HCT116 (cell line): Measurements from ENCODE around the gene SH3BP4. TPM values are rescaled to one million over a fixed set of nuclear protein-coding genes. Genes with fewer than 3 reads are reported as not detected.

Experiments used
- ATAC-seq: fragments of 200-7000 bp; cut with Tn5 transposase; 2 replicates; pipeline ENCODE4 v1.9.1; 2020; ENCODE audit warnings: mild to moderate bottlenecking, moderate library complexity
- BruUV-seq: library from RNA; stranded (reverse); fragments of 400-500 nt; replicated peaks from 2 replicates; lab custom pipeline; 2021; lab: Mats Ljungman, UMichigan
- CTCF ChIA-PET: fragments of 300-600 bp; sonication (Branson Sonifier 250); formaldehyde crosslinking; loops from one replicate; lab custom pipeline; 2021; ENCODE audit warnings: antibody characterized with exemption; lab: Charles Lee
- POLR2A ChIA-PET: fragments of 300-600, 350-600 bp; sonication (Branson Sonifier 250); formaldehyde crosslinking; loops from one replicate; lab custom pipeline; 2021; ENCODE audit warnings: antibody characterized with exemption; lab: Charles Lee
- RAD21 ChIA-PET, 2 experiments: fragments of 300-600 bp; sonication (Branson Sonifier 250); formaldehyde crosslinking; loops; one replicate each; lab custom pipeline; 2023; ENCODE audit warnings: low total read pairs in 2 of 2; ENCODE audit not compliant: uncharacterized antibody in 2 of 2, unreplicated experiment in 2 of 2, low non-redundant PET in 1 of 2; lab: Charles Lee
- DNase-seq: peaks from one replicate; pipeline ENCODE4 v3.0.0-alpha.2; 2010; ENCODE audit warnings: low read depth, low spot score
- H2AFZ ChIP-seq: fragments of 200-600 bp; shearing (Covaris generic), sonication (generic); 2 replicates; pipeline ENCODE4 v1.6.1; 2017; ENCODE audit warnings: low read depth, mixed run types, mixed read lengths, antibody characterized with exemption, low read length; ENCODE audit not compliant: poor library complexity, severe bottlenecking
- H3K27ac ChIP-seq: 2 replicates; pipeline ENCODE4 v1.5.1; 2012; ENCODE audit warnings: low read depth, low read length
- H3K27me3 ChIP-seq: fragments of 200-600 bp; sonication (generic); 2 replicates; pipeline ENCODE4 v1.6.1; 2016; ENCODE audit warnings: mixed run types, low read length, mixed read lengths; ENCODE audit not compliant: insufficient read depth
- H3K36me3 ChIP-seq, 2 experiments: fragments of 200-500 bp in 1 of 2; fragments of 200-600 bp in 1 of 2; sonication (Bioruptor generic) in 1 of 2; sonication (generic) in 1 of 2; 2 replicates each; pipeline versions ENCODE4 v1.5.1 to v1.6.1; 2014 to 2016; ENCODE audit warnings: low read length in 2 of 2, inconsistent platforms in 1 of 2, mixed read lengths in 1 of 2, mixed run types in 1 of 2; ENCODE audit not compliant: insufficient read depth in 2 of 2, control insufficient read depth in 1 of 2
- H3K4me1 ChIP-seq, 2 experiments: fragments of 200-600 bp in 1 of 2; sonication (generic) in 1 of 2; 2 replicates each; pipeline versions ENCODE4 v1.5.1 to v1.6.1; 2012 to 2017; ENCODE audit warnings: low read length in 2 of 2, inconsistent platforms in 1 of 2, mild to moderate bottlenecking in 1 of 2, mixed read lengths in 1 of 2, mixed run types in 1 of 2, moderate library complexity in 1 of 2; ENCODE audit not compliant: insufficient read depth in 2 of 2, control insufficient read depth in 1 of 2
- H3K4me2 ChIP-seq: fragments of 200-600 bp; sonication (generic); 2 replicates; pipeline ENCODE4 v1.6.1; 2017; ENCODE audit warnings: mixed run types, low read length, mixed read lengths
- H3K4me3 ChIP-seq, 2 experiments: fragments of 200-600 bp in 1 of 2; sonication (generic) in 1 of 2; replicated peaks in 1 of 2; 2 replicates each; pipeline ENCODE4 v1.5.1; 2011 to 2016; ENCODE audit warnings: low read length in 2 of 2, control low read depth in 1 of 2, low read depth in 1 of 2, mild to moderate bottlenecking in 1 of 2, mixed read lengths in 1 of 2, mixed run types in 1 of 2
- H3K79me2 ChIP-seq: fragments of 200-600 bp; sonication (generic); 2 replicates; pipeline ENCODE4 v1.6.1; 2017; ENCODE audit warnings: mild to moderate bottlenecking, mixed run types, low read length, moderate library complexity, mixed read lengths; ENCODE audit not compliant: insufficient read depth
- H3K9ac ChIP-seq: fragments of 200-600 bp; sonication (generic); 2 replicates; pipeline ENCODE4 v1.6.1; 2016; ENCODE audit warnings: low read length, mixed read lengths
- H3K9me2 ChIP-seq: fragments of 200-600 bp; sonication (generic), shearing (Covaris generic); 2 replicates; pipeline ENCODE4 v1.6.1; 2017; ENCODE audit warnings: mixed run types, mild to moderate bottlenecking, moderate library complexity; ENCODE audit not compliant: insufficient read depth
- H3K9me3 ChIP-seq, 2 experiments: fragments of 200-500 bp in 1 of 2; fragments of 200-600 bp in 1 of 2; sonication (Bioruptor generic) in 1 of 2; sonication (generic) in 1 of 2; 2 replicates each; pipeline ENCODE4 v1.6.1; 2014 to 2017; ENCODE audit warnings: low read length in 2 of 2, mixed read lengths in 2 of 2, inconsistent platforms in 1 of 2, low read depth in 1 of 2, mild to moderate bottlenecking in 1 of 2, mixed run types in 1 of 2, moderate library complexity in 1 of 2; ENCODE audit not compliant: control insufficient read depth in 1 of 2, insufficient read depth in 1 of 2
- H4K20me1 ChIP-seq: fragments of 200-600 bp; sonication (generic), shearing (Covaris generic); 2 replicates; pipeline ENCODE4 v1.6.1; 2017; ENCODE audit warnings: mixed run types, mild to moderate bottlenecking, moderate library complexity; ENCODE audit not compliant: insufficient read depth
- CBX3 ChIP-seq: IDR thresholded peaks from 2 replicates; pipeline ENCODE4 v1.6.1; 2012; ENCODE audit warnings: low read depth
- CEBPB ChIP-seq: IDR thresholded peaks from 2 replicates; pipeline ENCODE4 v1.6.1; 2012; ENCODE audit warnings: low read depth
- ELF1 ChIP-seq: IDR thresholded peaks from 2 replicates; pipeline ENCODE4 v1.6.1; 2012; ENCODE audit warnings: low read depth, borderline replicate concordance
- EZH2 ChIP-seq: fragments of 200-600 bp; sonication (generic); IDR thresholded peaks from 2 replicates; pipeline ENCODE4 v1.6.1; 2017; ENCODE audit warnings: antibody characterized with exemption, mixed run types
- FOSL1 ChIP-seq: IDR thresholded peaks from 2 replicates; pipeline ENCODE4 v1.6.1; 2012; ENCODE audit warnings: low read depth
- MAX ChIP-seq: IDR thresholded peaks from 2 replicates; pipeline ENCODE4 v1.6.1; 2012
- POLR2A ChIP-seq: IDR thresholded peaks from 2 replicates; pipeline ENCODE4 v1.7.0; 2011; ENCODE audit warnings: borderline replicate concordance; ENCODE audit not compliant: insufficient read depth, insufficient read length; ENCODE audit errors: extremely low read depth
- POLR2AphosphoS5 ChIP-seq: IDR thresholded peaks from 2 replicates; pipeline ENCODE4 v1.6.1; 2011; ENCODE audit warnings: mild to moderate bottlenecking, low read depth, low read length, moderate library complexity
- RAD21 ChIP-seq: IDR thresholded peaks from 2 replicates; pipeline ENCODE4 v1.6.1; 2012; ENCODE audit warnings: low read depth, mild to moderate bottlenecking
- SRF ChIP-seq: IDR thresholded peaks from 2 replicates; pipeline ENCODE4 v1.6.1; 2012; ENCODE audit warnings: low read depth
- TCF7L2 ChIP-seq: IDR thresholded peaks from 2 replicates; pipeline ENCODE4 v1.7.0; 2011; ENCODE audit warnings: borderline replicate concordance, inconsistent platforms; ENCODE audit not compliant: insufficient read depth, insufficient read length; ENCODE audit errors: extremely low read depth
- intact Hi-C: fragments of 100-400 bp; cut with micrococcal nuclease; formaldehyde crosslinking; loops from 2 replicates; pipeline ENCODE4 v1.10.0; 2022
- total RNA-seq: library from RNA; stranded (reverse); gene quantifications from one replicate; pipeline ENCODE4 v1.2.1, GENCODE V29; 2021; ENCODE audit not compliant: unreplicated experiment

Gene SH3BP4
- total RNA-seq, 1 experiment from 2014 or later: 32.9 TPM

- TF ChIP-seq TCF7L2 (no peak), POLR2A (no peak), SRF (no peak), FOSL1 (no peak), RAD21 (no peak), CEBPB (no peak), CBX3 (no peak), POLR2AphosphoS5 (no peak), EZH2 (no peak), ELF1 (no peak), MAX (no peak)
Measured at GRCh38 chr2:235011929-235012631, 60.3 kb downstream of the SH3BP4 start (continued).

GRCh38 chr2:235017441-235017840 is 65.6 kb downstream of the SH3BP4 start:
- DNase-seq (no peak), ATAC-seq (no peak)
- Histone ChIP-seq H3K36me3 (0 out of 4 replicates have a peak, but pooled peaks cover 0 to 10% of the 10 kb centered on the region in 2 experiments), H3K9me2 (no peaks in the 10 kb centered on the region), H3K9me3 (peaks cover 0 to 11% of the 10 kb centered on the region in 2 experiments; a peak in 1 of 4 replicates), H2AFZ (no peak overlapping the region), H3K4me2 (no peak overlapping the region), H3K9ac (no peak overlapping the region), H4K20me1 (no peaks in the 10 kb centered on the region), H3K4me1 (peaks cover 13 to 38% of the 10 kb centered on the region in 2 experiments), H3K79me2 (peaks cover 36% of the 10 kb centered on the region), H3K4me3 (no peak overlapping the region), H3K27ac (no peak overlapping the region), H3K27me3 (no peaks in the 10 kb centered on the region)
- no TSS peak for BruUV-seq
- RAD21 ChIA-PET: no interaction called here
- intact Hi-C loops: no loop called here
- no peak for TF ChIP-seq CBX3
- POLR2A ChIA-PET: no interaction called here
- CTCF ChIA-PET: no interaction called here
